Calu3 (cell line): ENCODE results near the gene AQP12A. TPM values are rescaled to one million over a fixed set of nuclear protein-coding genes. Genes with fewer than 3 reads are reported as not detected.
"Not testable (repeated sequence)": the region's sequence is repeated elsewhere in the genome, so short reads cannot be mapped to it uniquely, and the experiment has no call there.

Source experiments
- BruUV-seq: library from RNA; stranded (reverse); fragments of 400-500 nt; replicated peaks from 2 replicates; lab custom pipeline; 2021; lab: Mats Ljungman, UMichigan
- CTCF ChIA-PET: fragments of 300-600 bp; sonication (Branson Sonifier 250); formaldehyde crosslinking; loops from one replicate; lab custom pipeline; 2022; ENCODE audit warnings: antibody characterized with exemption; lab: Charles Lee
- DNase-seq: peaks from one replicate; pipeline ENCODE4 v3.0.0; 2022
- H3K27ac Mint-ChIP-seq: one replicate; pipeline ENCODE4 v1.8.0; 2022; ENCODE audit warnings: mixed read lengths; ENCODE audit not compliant: unreplicated experiment
- H3K27me3 Mint-ChIP-seq: one replicate; pipeline ENCODE4 v1.8.0; 2022; ENCODE audit warnings: mixed read lengths; ENCODE audit not compliant: unreplicated experiment
- H3K36me3 Mint-ChIP-seq: one replicate; pipeline ENCODE4 v1.8.0; 2022; ENCODE audit warnings: mild to moderate bottlenecking, moderate library complexity, mixed read lengths; ENCODE audit not compliant: insufficient read depth, unreplicated experiment
- H3K4me1 Mint-ChIP-seq: one replicate; pipeline ENCODE4 v1.8.0; 2022; ENCODE audit warnings: mild to moderate bottlenecking, low read depth, mixed read lengths; ENCODE audit not compliant: unreplicated experiment
- H3K4me3 Mint-ChIP-seq: one replicate; pipeline ENCODE4 v1.8.0; 2022; ENCODE audit warnings: mild to moderate bottlenecking, low read depth, moderate library complexity, mixed read lengths; ENCODE audit not compliant: unreplicated experiment
- H3K9me3 Mint-ChIP-seq: one replicate; pipeline ENCODE4 v1.8.0; 2022; ENCODE audit warnings: low read depth, mixed read lengths; ENCODE audit not compliant: unreplicated experiment
- CTCF ChIP-seq: fragments of 200-600 bp; IDR thresholded peaks from one replicate; pipeline ENCODE4 v1.8.0; 2022; ENCODE audit warnings: antibody characterized with exemption; ENCODE audit not compliant: unreplicated experiment
- intact Hi-C: fragments of 100-400 bp; cut with micrococcal nuclease; formaldehyde crosslinking; loops from one replicate; pipeline ENCODE4 v1.10.0; 2022; ENCODE audit not compliant: unreplicated experiment
- total RNA-seq: library from RNA; stranded (reverse); gene quantifications from 2 replicates; pipeline ENCODE4 v1.2.3, GENCODE V29; 2022

Gene AQP12A
- total RNA-seq, 1 experiment from 2014 or later, result not detected

GRCh38 chr2:240680185-240680584, 11.5 kb upstream of the AQP12A start:
- BruUV-seq, H3K4me3 Mint-ChIP-seq, H3K9me3 Mint-ChIP-seq, H3K4me1 Mint-ChIP-seq, H3K27me3 Mint-ChIP-seq, H3K36me3 Mint-ChIP-seq, DNase-seq, CTCF ChIA-PET, intact Hi-C loops, H3K27ac Mint-ChIP-seq: not testable (repeated sequence)

GRCh38 chr2:240682431-240683224, 9.0 kb upstream of the AQP12A start, which contains the start of gene AQP12B:
Gene AQP12B (minus strand): TSS chr2:240682885. CDS start chr2:240682837, 48 bp downstream.
- CTCF ChIA-PET, intact Hi-C loops, H3K4me3 Mint-ChIP-seq, H3K27ac Mint-ChIP-seq, H3K27me3 Mint-ChIP-seq, H3K9me3 Mint-ChIP-seq, BruUV-seq, H3K36me3 Mint-ChIP-seq, DNase-seq: not testable (repeated sequence)
- H3K4me1 Mint-ChIP-seq, result peaks cover 13% of the 10 kb centered on the region

GRCh38 chr2:240683329-240683979, 8.2 kb upstream of the AQP12A start:
- H3K27ac Mint-ChIP-seq, DNase-seq, BruUV-seq, H3K27me3 Mint-ChIP-seq, intact Hi-C loops, CTCF ChIA-PET, H3K36me3 Mint-ChIP-seq, H3K4me3 Mint-ChIP-seq, H3K9me3 Mint-ChIP-seq: not testable (repeated sequence)
- H3K4me1 Mint-ChIP-seq, result peaks cover 13% of the 10 kb centered on the region

GRCh38 chr2:240683980-240684728, 7.5 kb upstream of the AQP12A start:
- H3K27me3 Mint-ChIP-seq, CTCF ChIA-PET, DNase-seq, H3K36me3 Mint-ChIP-seq, H3K9me3 Mint-ChIP-seq, BruUV-seq, H3K27ac Mint-ChIP-seq, intact Hi-C loops, H3K4me3 Mint-ChIP-seq: not testable (repeated sequence)
- peaks cover 13% of the 10 kb centered on the region for H3K4me1 Mint-ChIP-seq

GRCh38 chr2:240685771-240686371, 5.8 kb upstream of the AQP12A start:
- Mint-ChIP-seq H3K27me3 (no peaks in the 10 kb centered on the region), H3K4me1 (peaks cover 13% of the 10 kb centered on the region), H3K36me3 (no peaks in the 10 kb centered on the region), H3K4me3 (no peak overlapping the region), H3K9me3 (no peaks in the 10 kb centered on the region), H3K27ac (no peak overlapping the region)
- CTCF ChIA-PET, result no interaction called here
- BruUV-seq, result no TSS peak
- intact Hi-C loops, result no loop called here
- peak; percentile 36 for DNase-seq
- no peak for TF ChIP-seq CTCF
